ENCODE data around the gene RNF126.
"Not testable (repeated sequence)": the region's sequence is repeated elsewhere in the genome, so short reads cannot be mapped to it uniquely, and the experiment has no call there.

GRCh38 chr19:605061-605971, 57.7 kb downstream of the RNF126 start:
- TF ChIP-seq CTCF (IDR thresholded peaks at IDR 0.05; ENCODE audit: poor library complexity, severe bottlenecking); TAF1 (IDR thresholded peaks at IDR 0.05; ENCODE audit: low read depth); RAD21 (conservative IDR thresholded peaks at IDR 0.05); EP300 (conservative IDR thresholded peaks at IDR 0.05; ENCODE audit: poor library complexity, severe bottlenecking); REST (IDR thresholded peaks at IDR 0.05; ENCODE audit: borderline replicate concordance); POLR2AphosphoS5 (IDR thresholded peaks at IDR 0.05); EZH2 (IDR thresholded peaks at IDR 0.05; ENCODE audit: borderline replicate concordance, insufficient read depth, low read length, poor library complexity, severe bottlenecking): not testable (repeated sequence)

Data from neural cell (in vitro differentiated cells).